Bone marrow (tissue), 2 donors: ENCODE data around the gene CHAMP1.
A peak's percentile ranks its signal among the peaks of the same experiment; 100 is the strongest.
"Not testable (repeated sequence)": the region's sequence is repeated elsewhere in the genome, so short reads cannot be mapped to it uniquely, and the experiment has no call there.

Source experiments
- DNase-seq, 2 donors: peaks; one replicate each; lab custom pipeline; 2025; lab: John Stamatoyannopoulos, UW

The CHAMP1 gene

GRCh38 chr13:114334305-114335053 is 20.2 kb downstream of the CHAMP1 start:
- no peak for DNase-seq

- DNase-seq, result not testable (repeated sequence)
These were observed 22.2 kb downstream of the CHAMP1 start for GRCh38 chr13:114336457-114336856.

- no peak for DNase-seq
These were observed 24.7 kb downstream of the CHAMP1 start for GRCh38 chr13:114338959-114339358.

GRCh38 chr13:114339857-114340534 is 25.7 kb downstream of the CHAMP1 start:
- peak in 1 of 2 donors; percentile 46 for DNase-seq

- no peak for DNase-seq
These were observed 26.9 kb downstream of the CHAMP1 start for GRCh38 chr13:114341003-114341777.

GRCh38 chr13:114347256-114347655 is 33.0 kb downstream of the CHAMP1 start:
- DNase-seq, result not testable (repeated sequence)

GRCh38 chr13:114352763-114353162 is 38.5 kb downstream of the CHAMP1 start:
- DNase-seq, result not testable (repeated sequence)

- DNase-seq, result not testable (repeated sequence)
These were observed 39.1 kb downstream of the CHAMP1 start for GRCh38 chr13:114353382-114353781.
